Cardiac fibroblast (primary cell): ENCODE data around the gene HES5.

Source experiments
- DNase-seq, 2 donors: peaks; one replicate each; pipeline versions ENCODE4 v3.0.0 to v3.0.0-alpha.2; 2010; ENCODE audit warnings: low read depth in 2 of 2
- H3K4me3 ChIP-seq, 2 donors: replicated peaks in 1 of 2; 1 replicate in 1 of 2; 2 replicates in 1 of 2; pipeline ENCODE4 v1.5.1; 2011; ENCODE audit warnings: low read depth in 2 of 2, low read length in 2 of 2, mild to moderate bottlenecking in 2 of 2, moderate library complexity in 1 of 2
- TF ChIP-seq, protein P1 (sequence below): IDR thresholded peaks from one replicate; pipeline ENCODE4 v1.5.1; 2011; ENCODE audit warnings: low read depth, mild to moderate bottlenecking, low read length, inconsistent platforms

Gene HES5

DNA sequence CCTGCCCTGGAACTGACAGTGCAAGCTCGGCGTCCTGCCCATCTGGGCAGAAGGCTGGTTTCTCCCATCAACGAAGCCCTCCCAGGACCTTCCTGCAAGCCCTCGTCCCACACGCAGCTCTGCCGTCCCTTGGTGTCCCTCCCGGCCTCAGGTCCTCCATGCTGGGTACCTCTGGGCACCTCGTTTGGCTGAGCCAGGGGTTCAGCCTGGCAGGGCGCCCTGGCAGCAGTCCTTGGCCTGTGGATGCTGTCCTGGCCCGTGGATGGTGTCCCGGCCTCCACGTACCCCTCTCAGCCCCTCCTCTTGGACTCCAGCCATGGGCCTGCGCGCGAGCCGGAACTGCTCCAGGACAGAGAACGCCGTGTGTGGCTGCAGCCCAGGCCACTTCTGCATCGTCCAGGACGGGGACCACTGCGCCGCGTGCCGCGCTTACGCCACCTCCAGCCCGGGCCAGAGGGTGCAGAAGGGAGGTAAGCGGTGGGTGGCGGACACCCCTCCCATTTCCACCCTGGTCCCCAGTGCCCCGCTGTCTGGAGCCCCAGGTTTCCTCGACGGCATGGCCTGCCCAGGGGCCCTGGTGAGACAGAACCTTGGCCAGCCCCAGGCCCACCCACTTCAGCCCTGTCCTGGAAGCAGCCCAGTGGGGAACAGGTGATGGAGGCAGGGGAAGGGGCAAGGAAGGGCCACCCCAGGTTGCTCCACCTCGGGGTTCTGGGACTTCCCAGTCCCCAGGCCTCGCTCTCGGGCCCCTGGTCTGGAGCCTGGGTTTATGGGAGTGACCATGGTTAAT lies 29.6 kb upstream of the HES5 start:
- no peak for DNase-seq
- no peak overlapping the region for H3K4me3 ChIP-seq
- TF ChIP-seq, protein P1, sequence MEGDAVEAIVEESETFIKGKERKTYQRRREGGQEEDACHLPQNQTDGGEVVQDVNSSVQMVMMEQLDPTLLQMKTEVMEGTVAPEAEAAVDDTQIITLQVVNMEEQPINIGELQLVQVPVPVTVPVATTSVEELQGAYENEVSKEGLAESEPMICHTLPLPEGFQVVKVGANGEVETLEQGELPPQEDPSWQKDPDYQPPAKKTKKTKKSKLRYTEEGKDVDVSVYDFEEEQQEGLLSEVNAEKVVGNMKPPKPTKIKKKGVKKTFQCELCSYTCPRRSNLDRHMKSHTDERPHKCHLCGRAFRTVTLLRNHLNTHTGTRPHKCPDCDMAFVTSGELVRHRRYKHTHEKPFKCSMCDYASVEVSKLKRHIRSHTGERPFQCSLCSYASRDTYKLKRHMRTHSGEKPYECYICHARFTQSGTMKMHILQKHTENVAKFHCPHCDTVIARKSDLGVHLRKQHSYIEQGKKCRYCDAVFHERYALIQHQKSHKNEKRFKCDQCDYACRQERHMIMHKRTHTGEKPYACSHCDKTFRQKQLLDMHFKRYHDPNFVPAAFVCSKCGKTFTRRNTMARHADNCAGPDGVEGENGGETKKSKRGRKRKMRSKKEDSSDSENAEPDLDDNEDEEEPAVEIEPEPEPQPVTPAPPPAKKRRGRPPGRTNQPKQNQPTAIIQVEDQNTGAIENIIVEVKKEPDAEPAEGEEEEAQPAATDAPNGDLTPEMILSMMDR, result no peak

DNA sequence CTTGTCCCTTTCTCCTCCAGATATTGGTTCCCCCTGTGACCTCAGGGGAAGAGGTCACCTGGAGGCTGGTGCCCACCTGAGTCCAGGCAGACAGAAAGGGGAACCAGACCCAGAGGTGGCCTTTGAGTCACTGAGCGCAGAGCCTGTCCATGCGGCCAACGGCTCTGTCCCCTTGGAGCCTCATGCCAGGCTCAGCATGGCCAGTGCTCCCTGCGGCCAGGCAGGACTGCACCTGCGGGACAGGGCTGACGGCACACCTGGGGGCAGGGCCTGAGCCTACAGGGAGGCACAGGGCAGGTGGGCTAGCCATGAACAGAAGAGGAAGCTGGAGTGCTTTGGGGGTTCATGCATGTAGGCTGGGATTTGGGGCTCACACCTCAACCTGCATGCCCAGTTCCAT lies 28.8 kb upstream of the HES5 start:
- no peak overlapping the region for H3K4me3 ChIP-seq
- TF ChIP-seq, protein P1, result no peak
- DNase-seq, result no peak

DNA sequence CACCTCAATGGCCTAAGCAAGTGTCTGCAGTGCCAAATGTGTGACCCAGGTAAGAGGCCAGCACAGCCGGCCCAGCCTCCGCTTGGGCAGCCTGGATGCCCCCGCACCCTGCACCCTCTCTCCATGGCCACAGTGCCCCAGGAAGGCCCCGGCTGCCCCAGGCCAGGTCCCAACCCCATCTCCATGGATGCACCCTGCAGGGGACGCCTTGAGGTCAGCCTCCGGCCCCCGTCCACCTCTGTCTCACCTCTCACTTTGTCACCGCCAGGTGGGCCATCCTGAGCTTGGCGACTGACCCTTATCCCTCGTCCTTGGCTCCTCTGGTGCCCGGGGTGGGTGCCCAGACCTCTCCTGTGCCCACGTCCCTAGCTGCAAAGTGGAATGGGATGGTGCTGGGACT lies 28.4 kb upstream of the HES5 start:
- TF ChIP-seq, protein P1, result no peak
- no peak for DNase-seq
- H3K4me3 ChIP-seq, result no peak overlapping the region

DNA sequence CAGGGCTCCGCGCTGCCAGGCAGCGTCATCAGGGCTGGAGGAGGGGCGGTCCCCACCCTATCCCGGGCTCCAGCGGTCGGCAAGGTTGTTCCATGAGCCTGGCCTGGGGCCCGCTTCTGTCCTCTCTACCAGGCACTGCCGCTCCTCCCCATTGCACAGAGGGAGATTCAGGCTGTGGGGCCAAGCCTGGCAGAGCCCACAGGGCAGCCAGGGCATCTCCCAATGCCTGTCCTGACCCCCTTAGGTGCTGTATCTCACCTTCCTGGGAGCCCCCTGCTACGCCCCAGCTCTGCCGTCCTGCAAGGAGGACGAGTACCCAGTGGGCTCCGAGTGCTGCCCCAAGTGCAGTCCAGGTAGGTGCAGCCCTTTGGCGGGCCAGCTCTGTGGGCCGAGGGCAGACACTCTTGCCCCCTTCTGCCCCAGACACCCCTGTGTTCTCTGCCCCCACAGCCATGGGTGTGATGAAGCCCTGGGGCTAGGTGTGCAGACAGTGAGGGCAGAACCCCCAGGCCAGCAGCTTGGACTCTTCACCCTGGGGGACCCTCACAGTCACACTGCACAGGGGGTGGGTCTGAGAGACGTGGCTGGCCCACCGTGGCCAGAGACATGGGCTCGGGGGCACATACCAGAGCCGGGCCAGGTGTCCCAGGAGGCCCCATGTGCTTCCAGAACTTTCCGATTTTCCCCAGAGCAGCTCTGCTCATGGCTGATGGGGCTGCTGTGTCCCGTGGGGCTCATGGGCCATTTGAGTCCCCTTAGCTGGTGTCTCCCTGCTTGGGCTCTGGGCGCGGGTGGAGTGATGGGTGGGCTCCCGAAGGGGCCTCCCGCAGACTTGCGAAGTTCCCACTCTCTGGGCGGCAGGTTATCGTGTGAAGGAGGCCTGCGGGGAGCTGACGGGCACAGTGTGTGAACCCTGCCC lies 27.7 kb upstream of the HES5 start:
- TF ChIP-seq, protein P1, result no peak
- no peak overlapping the region for H3K4me3 ChIP-seq

DNA sequence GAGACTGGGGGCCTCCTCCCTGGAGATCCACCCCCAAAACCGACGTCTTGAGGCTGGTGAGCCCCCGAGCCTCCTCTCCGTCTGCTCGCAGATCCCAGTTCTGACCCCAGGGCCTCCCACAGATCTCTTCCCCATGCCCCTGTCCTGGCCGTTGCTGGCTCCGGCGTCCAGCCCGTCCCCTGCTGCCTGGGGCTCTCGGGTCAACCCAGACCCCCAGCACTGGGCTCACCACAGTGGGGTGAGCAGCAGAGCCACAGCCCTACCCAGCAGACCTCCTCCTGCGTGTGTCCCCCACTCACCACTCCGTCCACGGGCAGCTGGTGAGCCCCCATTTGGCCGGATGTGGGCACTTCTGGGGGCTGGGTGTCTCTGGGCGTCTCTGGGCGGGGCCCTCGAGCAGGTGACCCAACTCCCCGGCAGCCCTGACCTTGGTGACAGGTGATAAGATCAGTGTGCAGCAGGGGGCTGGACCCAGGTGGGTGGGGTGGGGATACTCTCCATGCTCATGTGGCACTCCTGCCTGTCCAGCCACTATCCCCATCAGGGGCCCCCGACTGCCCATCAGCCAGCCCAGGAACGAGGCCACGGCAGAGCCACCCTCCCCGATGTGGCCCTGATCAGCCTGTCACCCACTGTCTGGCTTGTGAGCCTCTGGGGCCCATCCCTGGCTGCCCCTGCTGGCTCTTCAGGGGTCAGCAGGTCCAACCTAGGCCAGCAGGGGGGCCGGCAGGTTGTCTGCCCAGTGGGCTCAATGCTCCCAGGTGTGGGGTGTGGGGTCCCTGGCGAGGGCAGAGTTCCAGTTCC lies 26.8 kb upstream of the HES5 start:
- no peak for DNase-seq
- TF ChIP-seq, protein P1, result no peak
- H3K4me3 ChIP-seq, result peak overlapping the region; percentile 46 to 61

More for the DNA sequence above, 27.7 kb upstream of the HES5 start:
- no peak for DNase-seq

DNA sequence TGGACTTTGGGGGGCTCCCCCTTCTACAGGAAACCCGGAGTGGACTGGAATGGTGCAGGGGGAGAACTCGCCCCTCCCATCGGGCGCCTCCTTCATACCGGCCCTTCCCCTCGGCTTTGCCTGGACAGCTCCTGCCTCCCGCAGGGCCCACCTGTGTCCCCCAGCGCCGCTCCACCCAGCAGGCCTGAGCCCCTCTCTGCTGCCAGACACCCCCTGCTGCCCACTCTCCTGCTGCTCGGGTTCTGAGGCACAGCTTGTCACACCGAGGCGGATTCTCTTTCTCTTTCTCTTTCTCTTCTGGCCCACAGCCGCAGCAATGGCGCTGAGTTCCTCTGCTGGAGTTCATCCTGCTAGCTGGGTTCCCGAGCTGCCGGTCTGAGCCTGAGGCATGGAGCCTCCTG lies 26.2 kb upstream of the HES5 start, which contains the start of gene TNFRSF14:
TNFRSF14 (plus strand) TSS at position 95 of the 401 bp plus-strand sequence; CDS start at position 389, 294 bp downstream.
- H3K4me3 ChIP-seq, result peak within 1 kb of the TSS; percentile 46 to 61
- TF ChIP-seq, protein P1, result peak; percentile 14
- DNase-seq, result peak; percentile 50 to 60
